ENCODE measurements around the gene IRGQ. TPM values are rescaled to one million over a fixed set of nuclear protein-coding genes. Genes with fewer than 3 reads are reported as not detected.

Gene IRGQ
- total and polyA plus RNA-seq, 8 donors, result 2.0 to 57.1 (median 13.1) TPM

GRCh38 chr19:43572171-43572588, 23.8 kb downstream of the IRGQ start:
- WGBS, 5 donors, result 57 to 80% (median 62%) methylated on average over 3 of the region's 3 CpGs
- Histone ChIP-seq H3K27me3 (no peaks in the 10 kb centered on the region), H3K9me3 (no peaks in the 10 kb centered on the region), H3K4me3 (no peak overlapping the region), H3K36me3 (peaks cover 0 to 30% (median 8%) of the 10 kb centered on the region in 4 donors), H3K4me1 (peaks cover 13 to 47% (median 28%) of the 10 kb centered on the region in 4 donors), H3K27ac (peak overlapping the region in 1 of 5 donors; percentile 39)
- intact Hi-C loops (cut with DNase I; ENCODE audit: low total_unique reads), result no loop called here
- DNase-seq, result peak in 1 of 2 donors; percentile 52
- TF ChIP-seq CTCF (IDR thresholded peaks at IDR 0.05), result no peak
- no peak for TF ChIP-seq POLR2AphosphoS5 (IDR thresholded peaks at IDR 0.05)
- TF ChIP-seq POLR2A (IDR thresholded peaks at IDR 0.05), result no peak
- no peak for TF ChIP-seq EP300 (IDR thresholded peaks at IDR 0.05)

GRCh38 chr19:43570174-43570791, 25.7 kb downstream of the IRGQ start:
- intact Hi-C loops (cut with DNase I; ENCODE audit: low total_unique reads), result no loop called here
- Histone ChIP-seq H3K27me3 (no peaks in the 10 kb centered on the region), H3K27ac (no peak overlapping the region), H3K4me1 (peaks cover 7 to 40% (median 22%) of the 10 kb centered on the region in 4 donors), H3K36me3 (peaks cover 0 to 30% (median 8%) of the 10 kb centered on the region in 4 donors), H3K9me3 (no peaks in the 10 kb centered on the region), H3K4me3 (no peak overlapping the region)
- 78 to 92% (median 85%) methylated on average over 5 of the region's 5 CpGs for WGBS, 5 donors
- DNase-seq, result no peak
- no peak for TF ChIP-seq POLR2AphosphoS5 (IDR thresholded peaks at IDR 0.05)
- TF ChIP-seq EP300 (IDR thresholded peaks at IDR 0.05), result no peak
- no peak for TF ChIP-seq POLR2A (IDR thresholded peaks at IDR 0.05)
- TF ChIP-seq CTCF (IDR thresholded peaks at IDR 0.05), result no peak

- TF ChIP-seq POLR2AphosphoS5 (IDR thresholded peaks at IDR 0.05) (no peak), CTCF (IDR thresholded peaks at IDR 0.05) (no peak), POLR2A (IDR thresholded peaks at IDR 0.05) (no peak), EP300 (IDR thresholded peaks at IDR 0.05) (no peak)
- intact Hi-C loops (cut with DNase I; ENCODE audit: low total_unique reads), result no loop called here
- Histone ChIP-seq H3K27me3 (no peaks in the 10 kb centered on the region), H3K9me3 (no peaks in the 10 kb centered on the region), H3K27ac (no peak overlapping the region), H3K4me1 (peaks cover 4 to 34% (median 18%) of the 10 kb centered on the region in 4 donors), H3K4me3 (no peak overlapping the region), H3K36me3 (peaks cover 0 to 30% (median 8%) of the 10 kb centered on the region in 4 donors)
- WGBS, 5 donors, result 65 to 80% (median 73%) methylated on average over 5 of the region's 5 CpGs
- no peak for DNase-seq
Observed at GRCh38 chr19:43569657-43570056, 26.3 kb downstream of the IRGQ start.

GRCh38 chr19:43564800-43565199, 31.1 kb downstream of the IRGQ start:
- no peak for TF ChIP-seq POLR2A (IDR thresholded peaks at IDR 0.05)
- no peak for TF ChIP-seq EP300 (IDR thresholded peaks at IDR 0.05)
- TF ChIP-seq CTCF (IDR thresholded peaks at IDR 0.05), result no peak
- no peak for TF ChIP-seq POLR2AphosphoS5 (IDR thresholded peaks at IDR 0.05)
- no peak overlapping the region for H3K27ac ChIP-seq
- peaks cover 8 to 23% (median 16%) of the 10 kb centered on the region in 4 donors for H3K36me3 ChIP-seq
- H3K4me1 ChIP-seq, result peaks cover 0 to 25% (median 10%) of the 10 kb centered on the region in 4 donors
- H3K27me3 ChIP-seq, result no peaks in the 10 kb centered on the region
- intact Hi-C loops (cut with DNase I; ENCODE audit: low total_unique reads), result no loop called here
- H3K9me3 ChIP-seq, result no peaks in the 10 kb centered on the region
- H3K4me3 ChIP-seq, result no peak overlapping the region
- no peak for DNase-seq
- WGBS, 5 donors, result 68 to 82% (median 73%) methylated on average over 9 of the region's 9 CpGs

All from stomach (tissue), 9 donors.